ENCODE measurements around the gene ATG16L2. TPM values are rescaled to one million over a fixed set of nuclear protein-coding genes. Genes with fewer than 3 reads are reported as not detected.

Gene ATG16L2
- total RNA-seq, 1 donor from 2014 or later = 14.4 TPM

- peaks cover 45% of the 10 kb centered on the region for H3K36me3 ChIP-seq
- H3K4me1 ChIP-seq = peaks cover 66% of the 10 kb centered on the region
- intact Hi-C loops (cut with micrococcal nuclease) = no loop called here
- no peak for DNase-seq
- no peaks in the 10 kb centered on the region for H3K27me3 ChIP-seq (ENCODE audit: low read depth)
- TF ChIP-seq CTCF (IDR thresholded peaks at IDR 0.05; ENCODE audit: borderline replicate concordance) = no peak
- H3K27ac ChIP-seq (replicated peaks) = peak overlapping the region; percentile 84
- H3K9me3 ChIP-seq (replicated peaks) = no peaks in the 10 kb centered on the region
- no peak overlapping the region for H3K4me3 ChIP-seq
Observed at GRCh38 chr11:72842653-72843330, 28.6 kb downstream of the ATG16L2 start.

GRCh38 chr11:72844356-72844755, 30.1 kb downstream of the ATG16L2 start:
- H3K36me3 ChIP-seq = peaks cover 35% of the 10 kb centered on the region
- DNase-seq = no peak
- H3K9me3 ChIP-seq (replicated peaks) = no peaks in the 10 kb centered on the region
- no peak for TF ChIP-seq CTCF (IDR thresholded peaks at IDR 0.05; ENCODE audit: borderline replicate concordance)
- H3K27me3 ChIP-seq (ENCODE audit: low read depth) = no peaks in the 10 kb centered on the region
- H3K4me1 ChIP-seq = peaks cover 61% of the 10 kb centered on the region
- H3K27ac ChIP-seq (replicated peaks) = peak overlapping the region; percentile 84
- no peak overlapping the region for H3K4me3 ChIP-seq
- intact Hi-C loops (cut with micrococcal nuclease) = no loop called here

- Histone ChIP-seq H3K36me3 (peaks cover 7% of the 10 kb centered on the region), H3K27me3 (ENCODE audit: low read depth) (no peaks in the 10 kb centered on the region), H3K4me3 (no peak overlapping the region), H3K27ac (replicated peaks) (peak overlapping the region; percentile 6), H3K4me1 (peaks cover 18% of the 10 kb centered on the region), H3K9me3 (replicated peaks) (no peaks in the 10 kb centered on the region)
- intact Hi-C loops (cut with micrococcal nuclease) = no loop called here
- peak; percentile 82 for TF ChIP-seq CTCF (IDR thresholded peaks at IDR 0.05; ENCODE audit: borderline replicate concordance)
- DNase-seq = no peak
Observed at GRCh38 chr11:72848846-72849466, 34.7 kb downstream of the ATG16L2 start.

GRCh38 chr11:72850832-72851231, 36.6 kb downstream of the ATG16L2 start:
- H3K27me3 ChIP-seq (ENCODE audit: low read depth) = no peaks in the 10 kb centered on the region
- no peak overlapping the region for H3K4me3 ChIP-seq
- peaks cover 12% of the 10 kb centered on the region for H3K4me1 ChIP-seq
- intact Hi-C loops (cut with micrococcal nuclease) = no loop called here
- peaks cover 7% of the 10 kb centered on the region for H3K36me3 ChIP-seq
- no peaks in the 10 kb centered on the region for H3K9me3 ChIP-seq (replicated peaks)
- H3K27ac ChIP-seq (replicated peaks) = no peak overlapping the region
- no peak for DNase-seq
- TF ChIP-seq CTCF (IDR thresholded peaks at IDR 0.05; ENCODE audit: borderline replicate concordance) = no peak

GRCh38 chr11:72851726-72852125, 37.5 kb downstream of the ATG16L2 start:
- TF ChIP-seq CTCF (IDR thresholded peaks at IDR 0.05; ENCODE audit: borderline replicate concordance) = no peak
- H3K4me3 ChIP-seq = no peak overlapping the region
- H3K36me3 ChIP-seq = peaks cover 7% of the 10 kb centered on the region
- H3K9me3 ChIP-seq (replicated peaks) = no peaks in the 10 kb centered on the region
- no peaks in the 10 kb centered on the region for H3K27me3 ChIP-seq (ENCODE audit: low read depth)
- intact Hi-C loops (cut with micrococcal nuclease) = no loop called here
- DNase-seq = no peak
- H3K27ac ChIP-seq (replicated peaks) = no peak overlapping the region
- H3K4me1 ChIP-seq = peaks cover 21% of the 10 kb centered on the region

Data from left ventricle myocardium inferior (tissue), 1 donor.